GM12873 (cell line): ENCODE data around the gene ZNF592.

Experiments
- TF ChIP-seq, protein P1 (sequence below): IDR thresholded peaks from 2 replicates; pipeline ENCODE4 v1.5.1; 2012; ENCODE audit warnings: low read depth, mild to moderate bottlenecking, moderate library complexity, low read length, control low read depth; ENCODE audit not compliant: insufficient read depth; ENCODE audit errors: missing control alignments

ZNF592 gene

DNA sequence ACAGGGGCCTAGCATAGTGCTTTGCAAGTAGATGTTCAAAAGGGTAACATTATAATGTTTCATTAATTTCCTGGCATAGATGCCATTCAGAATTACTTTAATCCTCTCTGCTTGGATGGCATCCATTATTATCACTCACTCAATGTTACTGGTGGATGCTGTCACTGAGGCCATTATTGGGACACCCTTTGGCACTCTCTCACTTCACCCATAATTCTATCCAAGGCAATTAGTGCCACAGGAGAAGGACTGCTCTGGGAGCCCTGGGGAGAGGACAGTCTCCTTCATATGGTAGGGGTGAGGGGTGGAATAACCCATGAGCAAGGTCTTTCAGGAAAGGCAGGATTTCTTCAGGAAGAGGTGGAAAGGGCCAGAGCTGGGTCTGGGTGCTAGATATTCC is 107.4 kb downstream of the ZNF592 start:
- TF ChIP-seq, protein P1, sequence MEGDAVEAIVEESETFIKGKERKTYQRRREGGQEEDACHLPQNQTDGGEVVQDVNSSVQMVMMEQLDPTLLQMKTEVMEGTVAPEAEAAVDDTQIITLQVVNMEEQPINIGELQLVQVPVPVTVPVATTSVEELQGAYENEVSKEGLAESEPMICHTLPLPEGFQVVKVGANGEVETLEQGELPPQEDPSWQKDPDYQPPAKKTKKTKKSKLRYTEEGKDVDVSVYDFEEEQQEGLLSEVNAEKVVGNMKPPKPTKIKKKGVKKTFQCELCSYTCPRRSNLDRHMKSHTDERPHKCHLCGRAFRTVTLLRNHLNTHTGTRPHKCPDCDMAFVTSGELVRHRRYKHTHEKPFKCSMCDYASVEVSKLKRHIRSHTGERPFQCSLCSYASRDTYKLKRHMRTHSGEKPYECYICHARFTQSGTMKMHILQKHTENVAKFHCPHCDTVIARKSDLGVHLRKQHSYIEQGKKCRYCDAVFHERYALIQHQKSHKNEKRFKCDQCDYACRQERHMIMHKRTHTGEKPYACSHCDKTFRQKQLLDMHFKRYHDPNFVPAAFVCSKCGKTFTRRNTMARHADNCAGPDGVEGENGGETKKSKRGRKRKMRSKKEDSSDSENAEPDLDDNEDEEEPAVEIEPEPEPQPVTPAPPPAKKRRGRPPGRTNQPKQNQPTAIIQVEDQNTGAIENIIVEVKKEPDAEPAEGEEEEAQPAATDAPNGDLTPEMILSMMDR: no peak
